ENCODE results near the gene CLASP2.

Gene CLASP2

GRCh38 chr3:33491721-33492120 lies 226.3 kb downstream of the CLASP2 start:
- TF ChIP-seq ZFX (IDR thresholded peaks at IDR 0.05) (no peak), CTCF (conservative IDR thresholded peaks at IDR 0.05) (no peak)

GRCh38 chr3:33490641-33491241 lies 227.3 kb downstream of the CLASP2 start:
- H3K27ac ChIP-seq, result no peak overlapping the region
- TF ChIP-seq CTCF (conservative IDR thresholded peaks at IDR 0.05) (no peak), ZFX (IDR thresholded peaks at IDR 0.05) (no peak)

More at GRCh38 chr3:33491721-33492120, 226.3 kb downstream of the CLASP2 start:
- H3K27ac ChIP-seq, result no peak overlapping the region

GRCh38 chr3:33488683-33489082 lies 229.4 kb downstream of the CLASP2 start:
- TF ChIP-seq ZFX (IDR thresholded peaks at IDR 0.05) (no peak), CTCF (conservative IDR thresholded peaks at IDR 0.05) (no peak)
- no peak overlapping the region for H3K27ac ChIP-seq

- TF ChIP-seq CTCF (conservative IDR thresholded peaks at IDR 0.05) (no peak), ZFX (IDR thresholded peaks at IDR 0.05) (no peak)
- no peak overlapping the region for H3K27ac ChIP-seq
These were observed 229.8 kb downstream of the CLASP2 start for GRCh38 chr3:33488246-33488645.

GRCh38 chr3:33482111-33482521 lies 235.9 kb downstream of the CLASP2 start:
- TF ChIP-seq ZFX (IDR thresholded peaks at IDR 0.05), result no peak
- no peak for TF ChIP-seq CTCF (conservative IDR thresholded peaks at IDR 0.05)
- H3K27ac ChIP-seq, result no peak overlapping the region

GRCh38 chr3:33474896-33475295 lies 243.2 kb downstream of the CLASP2 start:
- H3K27ac ChIP-seq, result no peak overlapping the region
- no peak for TF ChIP-seq ZFX (IDR thresholded peaks at IDR 0.05)
- no peak for TF ChIP-seq CTCF (conservative IDR thresholded peaks at IDR 0.05)

GRCh38 chr3:33473813-33474212 lies 244.2 kb downstream of the CLASP2 start:
- TF ChIP-seq ZFX (IDR thresholded peaks at IDR 0.05), result no peak
- TF ChIP-seq CTCF (conservative IDR thresholded peaks at IDR 0.05), result no peak
- H3K27ac ChIP-seq, result no peak overlapping the region

Data from C4-2B (cell line).